ENCODE data around the gene VSTM2A.

The VSTM2A gene

GRCh38 chr7:54544527-54545240 is 2.5 kb downstream of the VSTM2A start:
- Mint-ChIP-seq H3K27ac (no peak overlapping the region), H3K4me3 (peak overlapping the region; percentile 44), H3K4me1 (peaks cover 10% of the 10 kb centered on the region), H3K9me3 (no peaks in the 10 kb centered on the region), H3K36me3 (ENCODE audit: low read depth) (no peaks in the 10 kb centered on the region), H3K27me3 (ENCODE audit: low read depth, poor library complexity) (peaks cover 88% of the 10 kb centered on the region)
- peak; percentile 11 for DNase-seq
- TF ChIP-seq CTCF (IDR thresholded peaks at IDR 0.05), result no peak

GRCh38 chr7:54545241-54545563 is 3.0 kb downstream of the VSTM2A start:
- DNase-seq, result no peak
- H3K4me1 Mint-ChIP-seq, result peaks cover 10% of the 10 kb centered on the region
- H3K4me3 Mint-ChIP-seq, result no peak overlapping the region
- H3K36me3 Mint-ChIP-seq (ENCODE audit: low read depth), result no peaks in the 10 kb centered on the region
- H3K9me3 Mint-ChIP-seq, result no peaks in the 10 kb centered on the region
- no peak overlapping the region for H3K27ac Mint-ChIP-seq
- H3K27me3 Mint-ChIP-seq (ENCODE audit: low read depth, poor library complexity), result peaks cover 83% of the 10 kb centered on the region
- no peak for TF ChIP-seq CTCF (IDR thresholded peaks at IDR 0.05)

- H3K36me3 Mint-ChIP-seq (ENCODE audit: low read depth), result no peaks in the 10 kb centered on the region
- H3K27me3 Mint-ChIP-seq (ENCODE audit: low read depth, poor library complexity), result peaks cover 72% of the 10 kb centered on the region
- no peak overlapping the region for H3K27ac Mint-ChIP-seq
- H3K9me3 Mint-ChIP-seq, result no peaks in the 10 kb centered on the region
- peak overlapping the region; percentile 74 for H3K4me3 Mint-ChIP-seq
- H3K4me1 Mint-ChIP-seq, result peaks cover 8% of the 10 kb centered on the region
- TF ChIP-seq CTCF (IDR thresholded peaks at IDR 0.05), result peak; percentile 36
- peak; percentile 78 for DNase-seq
These were observed 4.2 kb downstream of the VSTM2A start for GRCh38 chr7:54546081-54546985.

- H3K36me3 Mint-ChIP-seq (ENCODE audit: low read depth), result no peaks in the 10 kb centered on the region
- H3K4me3 Mint-ChIP-seq, result peak overlapping the region; percentile 72
- no peak overlapping the region for H3K27ac Mint-ChIP-seq
- peaks cover 69% of the 10 kb centered on the region for H3K27me3 Mint-ChIP-seq (ENCODE audit: low read depth, poor library complexity)
- DNase-seq, result no peak
- H3K9me3 Mint-ChIP-seq, result no peaks in the 10 kb centered on the region
- TF ChIP-seq CTCF (IDR thresholded peaks at IDR 0.05), result peak; percentile 7
- peaks cover 2% of the 10 kb centered on the region for H3K4me1 Mint-ChIP-seq
These were observed 4.8 kb downstream of the VSTM2A start for GRCh38 chr7:54546986-54547314.

GRCh38 chr7:54550471-54550870 is 8.3 kb downstream of the VSTM2A start:
- Mint-ChIP-seq H3K27me3 (ENCODE audit: low read depth, poor library complexity) (peaks cover 38% of the 10 kb centered on the region), H3K27ac (no peak overlapping the region), H3K4me1 (no peaks in the 10 kb centered on the region), H3K9me3 (no peaks in the 10 kb centered on the region), H3K36me3 (ENCODE audit: low read depth) (no peaks in the 10 kb centered on the region), H3K4me3 (no peak overlapping the region)
- TF ChIP-seq CTCF (IDR thresholded peaks at IDR 0.05), result no peak
- DNase-seq, result no peak
